HUES64 (cell line): Measurements from ENCODE around the gene RDH8.

Experiments
- H3K27ac ChIP-seq: 2 replicates; pipeline ENCODE4 v1.7.0; 2013; ENCODE audit warnings: low read depth, low read length, inconsistent platforms
- H3K27me3 ChIP-seq: 2 replicates; pipeline ENCODE4 v1.6.1; 2013; ENCODE audit warnings: mild to moderate bottlenecking, low read length; ENCODE audit not compliant: insufficient read depth
- H3K36me3 ChIP-seq: 2 replicates; pipeline ENCODE4 v1.6.1; 2013; ENCODE audit warnings: mild to moderate bottlenecking, low read length; ENCODE audit not compliant: insufficient read depth
- H3K4me1 ChIP-seq: 2 replicates; pipeline ENCODE4 v1.6.1; 2013; ENCODE audit warnings: mild to moderate bottlenecking, low read length, moderate library complexity; ENCODE audit not compliant: insufficient read depth
- H3K4me3 ChIP-seq: 2 replicates; pipeline ENCODE4 v1.5.1; 2013; ENCODE audit warnings: mild to moderate bottlenecking, low read length, moderate library complexity
- H3K9ac ChIP-seq: 2 replicates; pipeline ENCODE4 v1.6.1; 2013; ENCODE audit warnings: mild to moderate bottlenecking, low read depth, low read length
- H3K9me3 ChIP-seq: 2 replicates; pipeline ENCODE4 v1.6.1; 2013; ENCODE audit warnings: low read depth, low read length; ENCODE audit not compliant: insufficient read depth
- WGBS: fragments of 150-250, 120-280 bp; methylation state at CpG from one replicate; pipeline ENCODE4 v1.1.7; 2013; ENCODE audit warnings: missing lambda C conversion rate; 5-methylcytosine and 5-hydroxymethylcytosine counted together

RDH8 gene

GRCh38 chr19:10006335-10006708 is 7.0 kb upstream of the RDH8 start:
- Histone ChIP-seq H3K27ac (no peak overlapping the region), H3K27me3 (peaks cover 26% of the 10 kb centered on the region), H3K9ac (no peak overlapping the region), H3K36me3 (no peaks in the 10 kb centered on the region), H3K4me3 (no peak overlapping the region), H3K4me1 (peaks cover 8% of the 10 kb centered on the region), H3K9me3 (no peaks in the 10 kb centered on the region)
- WGBS, result 77% methylated on average over 7 of the region's 7 CpGs

- H3K9me3 ChIP-seq, result no peaks in the 10 kb centered on the region
- H3K9ac ChIP-seq, result no peak overlapping the region
- H3K27ac ChIP-seq, result no peak overlapping the region
These were observed 6.4 kb upstream of the RDH8 start for GRCh38 chr19:10006752-10007323.

GRCh38 chr19:10007371-10008183 is 5.7 kb upstream of the RDH8 start:
- WGBS, result 55% methylated on average over 13 of the region's 13 CpGs
- H3K27ac ChIP-seq, result no peak overlapping the region
- H3K36me3 ChIP-seq, result no peaks in the 10 kb centered on the region
- H3K4me3 ChIP-seq, result no peak overlapping the region
- peaks cover 36% of the 10 kb centered on the region for H3K27me3 ChIP-seq
- no peaks in the 10 kb centered on the region for H3K9me3 ChIP-seq
- peaks cover 8% of the 10 kb centered on the region for H3K4me1 ChIP-seq
- no peak overlapping the region for H3K9ac ChIP-seq

More at GRCh38 chr19:10006752-10007323, 6.4 kb upstream of the RDH8 start:
- Histone ChIP-seq H3K4me3 (no peak overlapping the region), H3K27me3 (peaks cover 31% of the 10 kb centered on the region), H3K36me3 (no peaks in the 10 kb centered on the region), H3K4me1 (peaks cover 8% of the 10 kb centered on the region)

- Histone ChIP-seq H3K36me3 (no peaks in the 10 kb centered on the region), H3K4me3 (no peak overlapping the region), H3K9ac (no peak overlapping the region), H3K9me3 (no peaks in the 10 kb centered on the region), H3K4me1 (peaks cover 8% of the 10 kb centered on the region), H3K27me3 (peaks cover 40% of the 10 kb centered on the region), H3K27ac (no peak overlapping the region)
- WGBS, result 51% methylated on average over 11 of the region's 11 CpGs
These were observed 5.0 kb upstream of the RDH8 start for GRCh38 chr19:10008184-10008765.

GRCh38 chr19:10009714-10010224 is 3.5 kb upstream of the RDH8 start:
- Histone ChIP-seq H3K36me3 (no peaks in the 10 kb centered on the region), H3K4me1 (peaks cover 8% of the 10 kb centered on the region), H3K4me3 (peak overlapping the region; percentile 23; the same call in 1 of the 2 replicates), H3K27ac (no peak overlapping the region), H3K9me3 (no peaks in the 10 kb centered on the region), H3K27me3 (peaks cover 40% of the 10 kb centered on the region), H3K9ac (no peak overlapping the region)
- WGBS, result 9% methylated on average over 22 of the region's 22 CpGs

- Histone ChIP-seq H3K9me3 (no peaks in the 10 kb centered on the region), H3K36me3 (no peaks in the 10 kb centered on the region), H3K9ac (no peak within 1 kb of the TSS), H3K27me3 (peaks cover 40% of the 10 kb centered on the region), H3K27ac (no peak within 1 kb of the TSS), H3K4me3 (peak within 1 kb of the TSS; percentile 42), H3K4me1 (peaks cover 8% of the 10 kb centered on the region)
- 2% methylated on average over 37 of the region's 38 CpGs for WGBS
These were observed 3.0 kb upstream of the RDH8 start, which contains the start of gene COL5A3 for GRCh38 chr19:10010247-10010691. Gene COL5A3 (minus strand): TSS chr19:10010504. CDS start chr19:10010385, 119 bp downstream.

- no peak overlapping the region for H3K9ac ChIP-seq
- H3K4me3 ChIP-seq, result no peak overlapping the region
- no peaks in the 10 kb centered on the region for H3K36me3 ChIP-seq
- no peak overlapping the region for H3K27ac ChIP-seq
- peaks cover 40% of the 10 kb centered on the region for H3K27me3 ChIP-seq
- no peaks in the 10 kb centered on the region for H3K9me3 ChIP-seq
- H3K4me1 ChIP-seq, result peaks cover 8% of the 10 kb centered on the region
- 86% methylated on average over 9 of the region's 9 CpGs for WGBS
These were observed 2.3 kb upstream of the RDH8 start for GRCh38 chr19:10010939-10011338.

GRCh38 chr19:10011974-10012373 is 1.3 kb upstream of the RDH8 start:
- Histone ChIP-seq H3K9ac (no peak overlapping the region), H3K4me1 (peaks cover 8% of the 10 kb centered on the region), H3K27me3 (peaks cover 40% of the 10 kb centered on the region), H3K9me3 (no peaks in the 10 kb centered on the region), H3K27ac (no peak overlapping the region), H3K4me3 (no peak overlapping the region), H3K36me3 (no peaks in the 10 kb centered on the region)
- whole genome bisulfite sequencing, result 56% methylated on average over 5 of the region's 7 CpGs

- Histone ChIP-seq H3K9me3 (no peaks in the 10 kb centered on the region), H3K27ac (no peak overlapping the region), H3K36me3 (no peaks in the 10 kb centered on the region), H3K4me1 (peaks cover 5% of the 10 kb centered on the region), H3K27me3 (peaks cover 33% of the 10 kb centered on the region), H3K4me3 (no peak overlapping the region), H3K9ac (no peak overlapping the region)
- 79% methylated on average over 5 of the region's 6 CpGs for WGBS
These were observed 743 bp downstream of the RDH8 start for GRCh38 chr19:10013834-10014618.

- 95% methylated on average over 3 of the region's 3 CpGs for WGBS
- H3K27me3 ChIP-seq, result no peaks in the 10 kb centered on the region
- no peaks in the 10 kb centered on the region for H3K4me1 ChIP-seq
- no peak overlapping the region for H3K27ac ChIP-seq
- H3K36me3 ChIP-seq, result no peaks in the 10 kb centered on the region
- H3K4me3 ChIP-seq, result no peak overlapping the region
- no peaks in the 10 kb centered on the region for H3K9me3 ChIP-seq
- H3K9ac ChIP-seq, result no peak overlapping the region
These were observed 5.0 kb downstream of the RDH8 start for GRCh38 chr19:10018263-10018662.
